ENCODE data around the gene FRYL.
"Not testable (repeated sequence)": the region's sequence is repeated elsewhere in the genome, so short reads cannot be mapped to it uniquely, and the experiment has no call there.

The FRYL gene

DNA sequence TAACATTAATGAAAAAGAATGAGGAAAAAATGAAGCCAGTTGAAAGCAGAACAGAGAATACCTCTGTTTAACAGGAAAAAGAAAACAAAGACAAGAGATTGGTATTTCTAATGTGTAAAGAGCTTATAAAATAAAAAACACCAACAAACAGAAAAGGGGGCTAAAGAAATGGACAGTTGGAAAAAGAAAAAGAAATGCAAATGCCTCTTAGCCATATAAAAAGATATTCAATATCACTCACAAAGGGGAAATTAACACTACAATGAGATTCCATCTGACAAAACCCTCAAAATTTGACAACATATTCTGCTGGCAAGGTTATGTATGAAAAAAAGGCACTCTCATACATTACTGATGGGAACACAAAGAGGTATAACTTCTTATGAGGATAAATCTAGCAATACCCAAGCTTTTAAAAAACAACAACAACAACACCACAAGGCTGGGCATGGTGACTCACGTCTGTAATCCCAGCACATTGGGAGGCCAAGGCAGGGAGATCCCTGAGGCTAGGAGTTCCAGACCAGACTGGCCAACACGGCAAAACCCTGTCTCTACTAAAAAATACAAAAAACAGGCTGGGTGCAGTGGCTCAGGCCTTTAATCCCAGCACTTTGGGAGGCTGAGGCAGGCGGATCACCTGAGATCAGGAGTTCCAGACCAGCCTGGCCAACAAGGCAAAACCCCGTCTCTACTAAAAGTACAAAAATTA, 75.8 kb downstream of the FRYL start:
- Histone ChIP-seq H3K27me3 (ENCODE audit: control insufficient read depth in 2 of 2, insufficient read depth in 2 of 2, low read length in 2 of 2) (no peaks in the 10 kb centered on the region), H3K27ac (ENCODE audit: low read depth in 2 of 2, low read length in 2 of 2) (no peak overlapping the region), H3K36me3 (ENCODE audit: control insufficient read depth in 2 of 2, insufficient read depth in 2 of 2, low read length in 2 of 2) (peaks cover 0 to 7% of the 10 kb centered on the region in 2 donors), H3K9me3 (ENCODE audit: control insufficient read depth in 2 of 2, low read length in 2 of 2) (no peaks in the 10 kb centered on the region), H3K9ac (ENCODE audit: low read depth in 1 of 2, low read length in 2 of 2) (no peak overlapping the region), H3K4me1 (ENCODE audit: control insufficient read depth in 2 of 2, insufficient read depth in 2 of 2, low read length in 2 of 2) (peaks cover 0 to 3% of the 10 kb centered on the region in 2 donors), H3K4me3 (ENCODE audit: low read length in 2 of 2) (no peak overlapping the region)

DNA sequence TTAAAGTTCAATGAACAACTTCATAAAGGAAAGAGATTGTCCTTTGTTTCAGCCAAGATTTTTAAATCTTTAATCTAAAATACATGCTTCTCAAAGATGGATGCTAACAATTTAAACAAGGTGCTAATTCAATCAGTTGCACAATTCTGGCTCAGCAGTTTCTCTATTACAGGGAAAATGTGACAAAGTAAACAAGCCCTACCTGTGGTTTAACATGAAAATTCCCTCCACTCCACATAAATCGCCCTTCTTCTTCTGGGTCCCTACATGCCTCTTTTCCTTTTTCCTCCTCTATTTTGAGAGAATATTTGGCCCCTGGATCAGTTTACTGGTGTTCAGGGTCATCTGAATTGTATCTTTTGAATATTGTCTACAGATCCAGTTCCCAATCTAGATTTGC, 80.6 kb downstream of the FRYL start:
- Histone ChIP-seq H3K4me1 (ENCODE audit: control insufficient read depth in 2 of 2, insufficient read depth in 2 of 2, low read length in 2 of 2) (peaks cover 7 to 12% of the 10 kb centered on the region in 2 donors), H3K27ac (ENCODE audit: low read depth in 2 of 2, low read length in 2 of 2) (no peak overlapping the region), H3K9me3 (ENCODE audit: control insufficient read depth in 2 of 2, low read length in 2 of 2) (no peaks in the 10 kb centered on the region), H3K36me3 (ENCODE audit: control insufficient read depth in 2 of 2, insufficient read depth in 2 of 2, low read length in 2 of 2) (no peaks in the 10 kb centered on the region), H3K4me3 (ENCODE audit: low read length in 2 of 2) (no peak overlapping the region), H3K9ac (ENCODE audit: low read depth in 1 of 2, low read length in 2 of 2) (no peak overlapping the region), H3K27me3 (ENCODE audit: control insufficient read depth in 2 of 2, insufficient read depth in 2 of 2, low read length in 2 of 2) (no peaks in the 10 kb centered on the region)

DNA sequence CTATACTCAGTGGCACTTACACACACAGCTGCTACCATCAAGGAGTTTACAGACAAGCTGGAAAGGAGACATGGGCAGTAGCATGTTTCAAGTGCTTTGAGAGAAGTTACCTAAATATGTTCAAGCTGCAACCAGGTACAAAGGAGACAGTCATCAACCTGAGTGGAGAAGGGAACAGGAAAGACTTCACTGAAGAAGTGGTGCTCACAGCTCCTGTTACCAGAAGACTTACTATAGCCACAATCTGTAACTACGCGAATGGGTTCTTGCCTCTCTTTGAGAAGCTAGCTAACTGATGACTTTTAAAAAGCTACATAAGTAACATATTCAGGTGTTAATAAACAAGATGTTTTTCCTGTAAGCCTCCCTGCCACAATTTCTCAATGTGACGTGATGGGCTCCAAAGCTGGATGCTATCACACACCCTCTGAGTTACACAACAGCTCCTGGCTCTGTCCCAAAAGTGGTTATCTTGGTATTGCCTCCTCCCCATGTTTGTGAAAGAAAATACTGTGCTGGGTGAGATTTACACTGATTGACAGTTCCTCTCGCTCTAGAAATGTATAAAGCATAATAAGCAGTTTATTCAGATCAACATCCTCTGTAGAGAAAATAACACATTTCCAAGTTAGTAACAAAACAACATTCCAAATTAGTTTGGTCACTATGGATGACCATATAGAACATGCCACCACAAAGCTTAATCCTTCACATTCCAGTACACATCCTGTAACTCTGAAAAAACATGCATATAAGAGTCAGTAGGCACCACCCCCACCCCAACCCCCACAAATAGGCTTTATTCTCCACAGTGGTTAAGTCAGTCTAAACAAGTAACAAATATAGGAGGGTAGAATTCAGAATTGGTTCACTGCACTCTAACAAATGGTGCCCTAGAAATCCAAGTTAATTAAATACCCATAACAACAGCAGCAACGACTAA, 81.8 kb downstream of the FRYL start:
- Histone ChIP-seq H3K36me3 (ENCODE audit: control insufficient read depth in 2 of 2, insufficient read depth in 2 of 2, low read length in 2 of 2) (no peaks in the 10 kb centered on the region), H3K9ac (ENCODE audit: low read depth in 1 of 2, low read length in 2 of 2) (no peak overlapping the region), H3K27me3 (ENCODE audit: control insufficient read depth in 2 of 2, insufficient read depth in 2 of 2, low read length in 2 of 2) (no peaks in the 10 kb centered on the region), H3K4me1 (ENCODE audit: control insufficient read depth in 2 of 2, insufficient read depth in 2 of 2, low read length in 2 of 2) (peaks cover 7 to 12% of the 10 kb centered on the region in 2 donors), H3K9me3 (ENCODE audit: control insufficient read depth in 2 of 2, low read length in 2 of 2) (no peaks in the 10 kb centered on the region), H3K4me3 (ENCODE audit: low read length in 2 of 2) (no peak overlapping the region), H3K27ac (ENCODE audit: low read depth in 2 of 2, low read length in 2 of 2) (no peak overlapping the region)

DNA sequence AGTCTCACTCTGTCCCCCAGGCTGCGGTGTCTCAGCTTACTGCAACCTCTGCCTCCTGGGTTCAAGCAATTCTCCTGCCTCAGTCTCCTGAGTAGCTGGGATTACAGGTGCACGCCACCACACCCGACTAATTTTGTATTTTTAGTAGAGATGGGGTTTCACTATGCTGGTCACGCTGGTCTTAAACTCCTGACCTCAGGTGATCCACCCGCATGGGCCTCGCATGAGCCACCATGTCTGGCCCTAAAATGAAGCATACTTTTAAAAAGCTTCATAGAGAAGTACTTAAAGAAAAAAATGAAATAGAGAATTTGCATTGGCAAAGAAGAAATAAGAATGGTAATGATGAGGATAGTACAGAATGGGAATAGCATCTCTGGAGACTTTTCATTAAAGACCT, 82.6 kb downstream of the FRYL start:
- H3K27me3 ChIP-seq (ENCODE audit: control insufficient read depth in 2 of 2, insufficient read depth in 2 of 2, low read length in 2 of 2); H3K36me3 ChIP-seq (ENCODE audit: control insufficient read depth in 2 of 2, insufficient read depth in 2 of 2, low read length in 2 of 2); H3K9ac ChIP-seq (ENCODE audit: low read depth in 1 of 2, low read length in 2 of 2); H3K9me3 ChIP-seq (ENCODE audit: control insufficient read depth in 2 of 2, low read length in 2 of 2); H3K27ac ChIP-seq (ENCODE audit: low read depth in 2 of 2, low read length in 2 of 2); H3K4me3 ChIP-seq (ENCODE audit: low read length in 2 of 2): not testable (repeated sequence)
- H3K4me1 ChIP-seq (ENCODE audit: control insufficient read depth in 2 of 2, insufficient read depth in 2 of 2, low read length in 2 of 2): peaks cover 7 to 12% of the 10 kb centered on the region in 2 donors

DNA sequence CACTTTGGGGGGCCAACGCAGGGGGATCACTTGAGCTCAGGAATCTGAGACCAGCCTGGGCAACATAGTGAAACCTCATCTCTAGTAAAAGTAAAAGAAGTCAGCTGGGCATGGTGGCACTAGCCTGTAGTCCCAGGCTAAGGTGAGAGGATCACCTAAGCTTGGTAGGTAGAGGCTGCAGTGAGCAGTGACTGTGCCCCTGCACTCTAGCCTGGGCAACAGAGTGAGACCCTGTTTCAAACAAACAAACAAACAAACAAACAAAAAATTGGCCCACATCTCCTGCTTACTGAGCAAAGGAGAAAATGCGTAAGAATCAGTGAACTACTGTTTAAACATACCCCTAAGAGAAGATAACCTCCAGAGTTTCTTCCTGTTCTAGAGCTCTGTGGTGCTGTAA, 85.3 kb downstream of the FRYL start:
- Histone ChIP-seq H3K4me1 (ENCODE audit: control insufficient read depth in 2 of 2, insufficient read depth in 2 of 2, low read length in 2 of 2) (peaks cover 7 to 12% of the 10 kb centered on the region in 2 donors), H3K36me3 (ENCODE audit: control insufficient read depth in 2 of 2, insufficient read depth in 2 of 2, low read length in 2 of 2) (no peaks in the 10 kb centered on the region), H3K4me3 (ENCODE audit: low read length in 2 of 2) (no peak overlapping the region), H3K9me3 (ENCODE audit: control insufficient read depth in 2 of 2, low read length in 2 of 2) (no peaks in the 10 kb centered on the region), H3K27ac (ENCODE audit: low read depth in 2 of 2, low read length in 2 of 2) (no peak overlapping the region), H3K9ac (ENCODE audit: low read depth in 1 of 2, low read length in 2 of 2) (no peak overlapping the region), H3K27me3 (ENCODE audit: control insufficient read depth in 2 of 2, insufficient read depth in 2 of 2, low read length in 2 of 2) (no peaks in the 10 kb centered on the region)

DNA sequence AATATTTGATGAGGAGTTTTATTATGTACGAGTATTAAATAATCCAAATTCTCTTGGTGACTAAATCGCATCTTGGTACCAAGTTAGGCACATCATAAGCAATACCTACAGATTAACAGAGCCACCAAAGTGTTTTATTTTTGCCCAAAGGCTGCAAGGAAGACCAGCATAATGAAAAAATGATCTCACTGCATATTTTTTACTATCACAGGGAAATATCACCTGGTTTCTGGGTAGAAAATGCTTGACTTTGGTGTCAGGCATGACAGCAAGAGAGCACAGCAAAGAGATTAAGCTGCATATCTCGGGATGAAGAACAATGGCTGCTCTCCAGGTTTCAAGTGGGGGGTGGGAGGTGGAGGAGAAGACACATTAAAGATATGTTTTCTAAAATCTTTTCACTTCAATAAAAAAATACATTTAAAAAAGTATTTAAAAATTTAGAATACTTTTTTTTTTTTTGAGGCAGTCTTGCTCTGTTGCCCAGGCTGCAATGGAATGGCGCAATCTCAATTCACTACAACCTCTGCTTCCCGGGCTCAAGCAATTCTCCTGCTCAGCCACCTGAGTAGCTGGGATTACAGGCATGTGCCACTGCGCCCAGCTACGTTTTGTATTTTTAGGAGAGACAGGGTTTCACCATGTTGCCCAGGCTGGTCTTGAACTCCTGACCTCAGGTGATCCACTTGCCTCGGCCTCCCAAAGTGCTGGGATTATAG, 86.1 kb downstream of the FRYL start:
- Histone ChIP-seq H3K9ac (ENCODE audit: low read depth in 1 of 2, low read length in 2 of 2) (no peak overlapping the region), H3K4me1 (ENCODE audit: control insufficient read depth in 2 of 2, insufficient read depth in 2 of 2, low read length in 2 of 2) (peaks cover 7 to 9% of the 10 kb centered on the region in 2 donors), H3K4me3 (ENCODE audit: low read length in 2 of 2) (no peak overlapping the region), H3K27me3 (ENCODE audit: control insufficient read depth in 2 of 2, insufficient read depth in 2 of 2, low read length in 2 of 2) (no peaks in the 10 kb centered on the region), H3K9me3 (ENCODE audit: control insufficient read depth in 2 of 2, low read length in 2 of 2) (no peaks in the 10 kb centered on the region), H3K36me3 (ENCODE audit: control insufficient read depth in 2 of 2, insufficient read depth in 2 of 2, low read length in 2 of 2) (no peaks in the 10 kb centered on the region), H3K27ac (ENCODE audit: low read depth in 2 of 2, low read length in 2 of 2) (no peak overlapping the region)

DNA sequence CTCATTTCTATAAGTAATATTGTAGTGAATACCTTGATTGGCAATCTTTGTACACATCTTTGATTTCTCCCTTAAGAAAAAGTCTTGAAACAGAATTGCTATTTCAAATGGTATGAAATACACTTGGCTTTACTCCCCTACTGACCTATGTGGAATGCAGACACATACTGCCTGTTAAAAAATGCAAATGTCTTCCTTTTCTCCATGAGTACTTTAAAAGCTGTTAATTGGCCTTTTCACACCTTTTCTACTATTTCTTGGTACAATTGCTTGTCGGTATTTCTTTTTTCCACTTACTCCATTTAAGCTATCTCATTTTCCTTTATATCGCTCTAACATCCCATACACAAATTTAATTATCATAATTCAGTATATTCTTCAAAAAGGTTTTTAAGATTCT, 87.2 kb downstream of the FRYL start:
- Histone ChIP-seq H3K27me3 (ENCODE audit: control insufficient read depth in 2 of 2, insufficient read depth in 2 of 2, low read length in 2 of 2) (no peaks in the 10 kb centered on the region), H3K4me1 (ENCODE audit: control insufficient read depth in 2 of 2, insufficient read depth in 2 of 2, low read length in 2 of 2) (no peaks in the 10 kb centered on the region), H3K36me3 (ENCODE audit: control insufficient read depth in 2 of 2, insufficient read depth in 2 of 2, low read length in 2 of 2) (no peaks in the 10 kb centered on the region), H3K9me3 (ENCODE audit: control insufficient read depth in 2 of 2, low read length in 2 of 2) (no peaks in the 10 kb centered on the region), H3K9ac (ENCODE audit: low read depth in 1 of 2, low read length in 2 of 2) (no peak overlapping the region), H3K4me3 (ENCODE audit: low read length in 2 of 2) (no peak overlapping the region), H3K27ac (ENCODE audit: low read depth in 2 of 2, low read length in 2 of 2) (no peak overlapping the region)

DNA sequence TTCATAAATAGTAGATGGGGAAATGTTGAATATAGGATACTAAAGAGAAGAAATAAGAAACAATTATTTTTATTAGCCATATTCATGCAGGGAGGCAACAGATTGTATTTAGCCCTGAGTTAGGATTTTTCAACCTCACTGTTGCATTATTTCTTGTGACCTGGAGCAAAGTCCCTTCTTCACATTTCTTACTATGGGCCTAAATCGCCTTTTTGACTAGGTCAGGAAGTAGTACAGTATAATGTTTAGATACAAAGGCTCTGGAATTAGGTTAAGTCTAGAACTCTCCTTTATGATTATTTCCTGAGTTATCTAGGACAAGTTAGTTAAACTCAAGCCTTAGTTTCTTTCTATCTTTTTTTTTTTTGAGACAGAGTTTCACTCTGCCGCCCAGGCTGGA, 88.0 kb downstream of the FRYL start:
- H3K27ac ChIP-seq (ENCODE audit: low read depth in 2 of 2, low read length in 2 of 2): no peak overlapping the region
- H3K36me3 ChIP-seq (ENCODE audit: control insufficient read depth in 2 of 2, insufficient read depth in 2 of 2, low read length in 2 of 2): no peaks in the 10 kb centered on the region
- H3K9me3 ChIP-seq (ENCODE audit: control insufficient read depth in 2 of 2, low read length in 2 of 2): no peaks in the 10 kb centered on the region
- no peaks in the 10 kb centered on the region for H3K4me1 ChIP-seq (ENCODE audit: control insufficient read depth in 2 of 2, insufficient read depth in 2 of 2, low read length in 2 of 2)
- no peak overlapping the region for H3K9ac ChIP-seq (ENCODE audit: low read depth in 1 of 2, low read length in 2 of 2)
- H3K4me3 ChIP-seq (ENCODE audit: low read length in 2 of 2): no peak overlapping the region
- H3K27me3 ChIP-seq (ENCODE audit: control insufficient read depth in 2 of 2, insufficient read depth in 2 of 2, low read length in 2 of 2): no peaks in the 10 kb centered on the region

DNA sequence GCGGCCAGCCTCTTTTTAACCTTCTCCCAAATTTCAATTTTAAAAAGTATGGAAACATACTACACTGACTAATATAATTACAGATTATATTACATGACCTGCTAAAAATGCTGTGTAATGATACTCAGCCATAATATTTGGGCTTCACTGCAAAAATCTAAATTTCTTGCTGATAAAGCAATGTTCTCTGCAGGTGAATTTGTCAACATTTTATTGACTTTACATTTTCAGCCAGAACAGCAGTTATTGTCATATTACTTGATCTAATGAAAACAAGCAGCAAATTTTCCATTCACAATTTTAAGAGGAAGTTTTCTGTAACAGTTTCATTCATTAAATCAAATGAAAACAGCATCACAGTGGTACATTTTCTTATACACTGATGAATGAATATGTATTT, 91.1 kb downstream of the FRYL start:
- Histone ChIP-seq H3K9ac (ENCODE audit: low read depth in 1 of 2, low read length in 2 of 2) (no peak overlapping the region), H3K36me3 (ENCODE audit: control insufficient read depth in 2 of 2, insufficient read depth in 2 of 2, low read length in 2 of 2) (peaks cover 0 to 2% of the 10 kb centered on the region in 2 donors), H3K9me3 (ENCODE audit: control insufficient read depth in 2 of 2, low read length in 2 of 2) (no peaks in the 10 kb centered on the region), H3K4me3 (ENCODE audit: low read length in 2 of 2) (no peak overlapping the region), H3K27me3 (ENCODE audit: control insufficient read depth in 2 of 2, insufficient read depth in 2 of 2, low read length in 2 of 2) (no peaks in the 10 kb centered on the region), H3K4me1 (ENCODE audit: control insufficient read depth in 2 of 2, insufficient read depth in 2 of 2, low read length in 2 of 2) (peaks cover 0 to 4% of the 10 kb centered on the region in 2 donors), H3K27ac (ENCODE audit: low read depth in 2 of 2, low read length in 2 of 2) (no peak overlapping the region)

Measured in mucosa of rectum (tissue), 2 donors.